Stomach (tissue), 4 donors: ENCODE data around the gene LTO1.

Experiments used
- CTCF ChIP-seq, 7 experiments: fragments of 450-650 bp in 4 of 7; fragments of 200-600 bp in 3 of 7; sonication (generic) in 3 of 7; IDR thresholded peaks; one replicate each; pipeline ENCODE4 v1.5.1; 2016 to 2019; ENCODE audit warnings: antibody characterized with exemption in 7 of 7, control low read depth in 2 of 7, mild to moderate bottlenecking in 1 of 7
- POLR2A ChIP-seq, 4 donors: fragments of 450-650 bp; IDR thresholded peaks; one replicate each; pipeline ENCODE4 v1.6.1; 2016; ENCODE audit warnings: antibody characterized with exemption in 4 of 4, control low read depth in 2 of 4, mild to moderate bottlenecking in 1 of 4, moderate library complexity in 1 of 4

- TF ChIP-seq CTCF (IDR thresholded peaks at IDR 0.05) (no peak), POLR2A (IDR thresholded peaks at IDR 0.05) (no peak)
These were observed 14.5 kb upstream of the LTO1 start for GRCh38 chr11:69689484-69690319.
